Brain microvascular endothelial cell (primary cell): ENCODE measurements around the gene PRMT7.

Experiments
- DNase-seq: peaks from one replicate; pipeline ENCODE4 v3.0.0-alpha.2; 2020
- H3K27ac ChIP-seq: fragments of 250-450 bp; sonication (Bioruptor Pico); 2 replicates; pipeline ENCODE4 v1.5.1; 2020; ENCODE audit warnings: mild to moderate bottlenecking, moderate library complexity
- H3K27me3 ChIP-seq: fragments of 250-450 bp; sonication (Bioruptor Pico); replicated peaks from 2 replicates; pipeline ENCODE4 v1.5.1; 2020; ENCODE audit warnings: mild to moderate bottlenecking
- H3K36me3 ChIP-seq: fragments of 250-450 bp; sonication (Bioruptor Pico); replicated peaks from 2 replicates; pipeline ENCODE4 v1.5.1; 2020; ENCODE audit warnings: mild to moderate bottlenecking
- H3K4me3 ChIP-seq: 2 replicates; pipeline ENCODE4 v1.5.1; 2011; ENCODE audit warnings: low read depth, mild to moderate bottlenecking, control low read depth, low read length, moderate library complexity
- CTCF ChIP-seq: IDR thresholded peaks from 2 replicates; pipeline ENCODE4 v1.5.1; 2011; ENCODE audit warnings: low read depth, mild to moderate bottlenecking, moderate library complexity, low read length, control low read depth, inconsistent platforms; ENCODE audit errors: missing control alignments
- in situ Hi-C: cut with HindIII; loops from 2 replicates; pipeline ENCODE4 v1.10.0; 2017; ENCODE audit warnings: low sequenced_read_pairs, low pct_ligation_motif_present

Gene PRMT7

GRCh38 chr16:68306633-68307032 is 4.2 kb upstream of the PRMT7 start:
- Histone ChIP-seq H3K27ac (no peak overlapping the region), H3K27me3 (no peaks in the 10 kb centered on the region), H3K4me3 (no peak overlapping the region), H3K36me3 (peaks cover 53% of the 10 kb centered on the region)
- in situ Hi-C loops, result no loop called here
- no peak for DNase-seq
- TF ChIP-seq CTCF, result no peak

DNA sequence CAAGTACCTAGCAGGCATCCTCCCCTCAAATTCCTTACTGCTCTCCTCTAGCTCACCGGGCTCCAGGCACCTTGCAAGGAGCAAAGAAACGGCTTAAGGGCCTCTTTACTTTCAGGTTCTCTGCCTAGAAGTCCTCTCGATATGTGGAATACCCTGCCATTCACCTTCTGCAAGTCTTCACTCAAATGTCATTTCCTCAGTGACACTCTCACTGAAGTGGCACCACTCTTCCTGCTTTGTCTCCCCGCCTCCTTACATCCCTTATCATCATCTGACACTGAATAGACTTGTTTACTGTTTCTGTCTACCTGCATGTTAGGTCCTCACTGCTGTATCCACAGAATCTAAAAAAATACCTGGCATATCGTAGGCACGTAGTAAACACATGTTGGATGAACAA is 1.0 kb upstream of the PRMT7 start:
- in situ Hi-C loops, result no loop called here

GRCh38 chr16:68310437-68310773 is 414 bp upstream of the PRMT7 start:
- Histone ChIP-seq H3K4me3 (peak overlapping the region; percentile 80), H3K36me3 (peaks cover 24% of the 10 kb centered on the region), H3K27me3 (no peaks in the 10 kb centered on the region), H3K27ac (peak overlapping the region; percentile 83)
- no peak for DNase-seq
- in situ Hi-C loops, result no loop called here
- no peak for TF ChIP-seq CTCF

More for the DNA sequence above, 1.0 kb upstream of the PRMT7 start:
- peaks cover 30% of the 10 kb centered on the region for H3K36me3 ChIP-seq
- peak overlapping the region; percentile 83 for H3K27ac ChIP-seq
- no peak for TF ChIP-seq CTCF
- no peaks in the 10 kb centered on the region for H3K27me3 ChIP-seq
- peak overlapping the region; percentile 80 for H3K4me3 ChIP-seq
- DNase-seq, result no peak

GRCh38 chr16:68313116-68313515 is 2.3 kb downstream of the PRMT7 start:
- peaks cover 6% of the 10 kb centered on the region for H3K36me3 ChIP-seq
- in situ Hi-C loops, result no loop called here

GRCh38 chr16:68319185-68319908 is 8.5 kb downstream of the PRMT7 start:
- no peak for DNase-seq
- no peaks in the 10 kb centered on the region for H3K27me3 ChIP-seq
- no peak for TF ChIP-seq CTCF
- in situ Hi-C loops, result no loop called here
- H3K4me3 ChIP-seq, result no peak overlapping the region
- H3K36me3 ChIP-seq, result peaks cover 2% of the 10 kb centered on the region
- no peak overlapping the region for H3K27ac ChIP-seq

More at GRCh38 chr16:68313116-68313515, 2.3 kb downstream of the PRMT7 start:
- no peaks in the 10 kb centered on the region for H3K27me3 ChIP-seq
- no peak for TF ChIP-seq CTCF
- H3K27ac ChIP-seq, result no peak overlapping the region
- H3K4me3 ChIP-seq, result no peak overlapping the region
- DNase-seq, result no peak

DNA sequence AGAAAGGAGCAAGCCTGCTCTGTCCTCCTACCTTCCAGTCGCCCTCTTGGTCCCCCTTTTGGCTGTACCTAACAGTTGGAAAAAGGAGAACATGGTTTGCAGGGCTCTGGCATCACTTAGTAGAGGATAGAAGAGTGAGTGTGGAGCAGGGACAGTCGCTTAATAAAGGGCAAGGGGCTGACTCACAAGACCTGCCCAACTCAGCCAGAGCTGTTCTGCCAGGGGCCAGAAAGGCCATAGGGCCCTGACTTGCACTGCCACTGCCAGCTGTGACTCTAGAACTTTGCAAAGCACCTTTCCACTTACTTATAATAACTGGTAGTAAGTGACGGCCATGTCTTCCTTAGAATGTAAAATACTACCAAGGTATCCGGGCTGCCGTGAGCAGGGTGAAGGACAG is 13.5 kb downstream of the PRMT7 start:
- H3K27ac ChIP-seq, result no peak overlapping the region
- no peak overlapping the region for H3K4me3 ChIP-seq
- H3K27me3 ChIP-seq, result no peaks in the 10 kb centered on the region
- no peak for TF ChIP-seq CTCF
- in situ Hi-C loops, result no loop called here
- H3K36me3 ChIP-seq, result peaks cover 6% of the 10 kb centered on the region
- DNase-seq, result no peak
